Endometrial microvascular endothelial cells (primary cell): ENCODE data around the gene IZUMO2. TPM values are rescaled to one million over a fixed set of nuclear protein-coding genes. Genes with fewer than 3 reads are reported as not detected.

Source experiments
- in situ Hi-C: cut with HindIII; loops from 2 replicates; pipeline ENCODE4 v1.10.0; 2017; ENCODE audit warnings: low sequenced_read_pairs, low pct_unique_long_range_greater_than_20kb; ENCODE audit errors: inconsistent ontology term
- total RNA-seq: library from RNA; depleted of rRNA; stranded (reverse); fragments of >200 nt; gene quantifications from one replicate; pipeline ENCODE4 v1.2.3, GENCODE V29; 2015; ENCODE audit errors: inconsistent ontology term

Gene IZUMO2
- total RNA-seq, 1 donor from 2014 or later: not detected

GRCh38 chr19:50190439-50190891 is 27.4 kb upstream of the IZUMO2 start:
- in situ Hi-C loops: no loop called here

DNA sequence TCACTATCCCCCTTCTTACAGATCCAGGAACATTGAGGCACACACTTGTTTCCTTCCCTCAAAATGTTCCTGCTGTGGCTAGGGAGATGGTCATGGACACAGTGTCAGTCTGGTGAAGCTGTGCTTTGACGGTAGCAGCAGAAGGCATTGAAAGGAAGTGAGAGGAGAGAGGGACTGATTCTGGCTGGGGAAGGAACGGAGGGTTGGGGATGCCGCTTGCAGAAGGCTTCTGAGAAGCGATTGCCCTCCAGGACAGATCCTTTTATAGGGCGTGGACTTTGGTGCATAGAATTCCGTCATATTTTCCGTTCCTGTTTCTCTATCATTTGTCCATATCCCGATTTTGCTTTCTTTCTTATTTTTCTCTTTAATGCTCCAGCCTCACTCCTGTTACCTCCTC is 26.2 kb upstream of the IZUMO2 start:
- in situ Hi-C loops: no loop called here

DNA sequence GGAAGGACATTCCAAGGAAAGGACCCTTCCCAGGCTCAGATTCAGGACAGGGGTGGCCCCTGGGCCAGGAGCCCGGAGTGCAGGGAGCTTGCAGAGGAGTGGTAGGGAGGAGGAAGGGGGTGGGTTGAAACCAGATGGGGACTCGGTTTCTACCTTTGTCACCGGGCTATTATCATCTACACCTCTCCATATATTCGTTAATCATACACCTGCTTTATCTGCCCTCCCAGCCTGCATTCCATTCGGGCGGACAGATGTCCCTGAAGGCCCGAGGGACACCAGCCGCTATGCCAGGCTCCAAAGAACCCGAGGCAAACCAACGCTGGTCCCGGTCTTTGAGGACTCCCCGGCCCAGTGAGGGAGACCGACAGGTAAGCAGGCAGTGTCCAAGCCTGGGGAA is 24.9 kb upstream of the IZUMO2 start:
- in situ Hi-C loops: no loop called here

DNA sequence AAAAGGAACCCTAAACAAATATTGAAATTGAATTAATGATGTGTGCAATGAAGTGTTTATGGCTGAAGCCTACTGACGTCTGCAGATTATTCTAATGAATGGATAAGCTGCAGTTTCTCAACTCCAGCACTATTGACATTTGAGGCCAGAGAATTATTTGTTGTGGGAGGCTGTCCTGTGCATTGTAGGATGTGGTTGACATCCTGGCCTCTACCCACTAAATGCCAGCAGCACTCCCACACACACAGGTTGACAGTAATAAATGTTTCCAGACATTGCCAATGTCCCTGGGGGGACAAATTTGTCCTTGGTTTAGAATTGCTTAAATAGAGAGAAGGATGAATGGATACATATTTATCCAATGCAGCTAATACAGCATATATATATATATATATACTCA is 21.1 kb upstream of the IZUMO2 start:
- in situ Hi-C loops: no loop called here

- in situ Hi-C loops: no loop called here
Observed at GRCh38 chr19:50181121-50181520, 18.0 kb upstream of the IZUMO2 start.

GRCh38 chr19:50178859-50179537 is 15.9 kb upstream of the IZUMO2 start:
- in situ Hi-C loops: no loop called here

- in situ Hi-C loops: no loop called here
Observed at GRCh38 chr19:50178320-50178719, 15.2 kb upstream of the IZUMO2 start.

DNA sequence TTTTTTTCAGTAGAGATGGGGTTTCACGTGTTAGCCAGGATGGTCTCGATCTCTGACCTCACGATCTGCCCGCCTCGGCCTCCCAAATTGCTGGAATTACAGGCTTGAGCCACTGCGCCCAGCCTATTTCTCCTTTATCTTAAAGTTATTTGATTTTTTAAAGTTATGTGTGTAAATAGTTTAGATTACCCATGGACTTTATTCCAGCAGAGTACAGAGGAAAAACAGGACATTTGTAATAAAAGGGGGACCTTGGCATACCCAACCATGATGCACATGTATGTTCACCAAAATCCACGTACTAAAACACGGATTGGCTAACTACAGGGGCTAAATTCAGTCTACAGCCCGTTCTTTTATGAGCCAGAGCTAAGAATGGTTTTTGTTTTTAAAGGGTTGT is 13.7 kb upstream of the IZUMO2 start:
- in situ Hi-C loops: no loop called here

GRCh38 chr19:50175924-50176323 is 12.8 kb upstream of the IZUMO2 start:
- in situ Hi-C loops: no loop called here

GRCh38 chr19:50174100-50174793 is 11.2 kb upstream of the IZUMO2 start:
- in situ Hi-C loops: no loop called here

GRCh38 chr19:50173127-50173526 is 10.0 kb upstream of the IZUMO2 start:
- in situ Hi-C loops: no loop called here

GRCh38 chr19:50172726-50173125 is 9.6 kb upstream of the IZUMO2 start:
- in situ Hi-C loops: no loop called here

DNA sequence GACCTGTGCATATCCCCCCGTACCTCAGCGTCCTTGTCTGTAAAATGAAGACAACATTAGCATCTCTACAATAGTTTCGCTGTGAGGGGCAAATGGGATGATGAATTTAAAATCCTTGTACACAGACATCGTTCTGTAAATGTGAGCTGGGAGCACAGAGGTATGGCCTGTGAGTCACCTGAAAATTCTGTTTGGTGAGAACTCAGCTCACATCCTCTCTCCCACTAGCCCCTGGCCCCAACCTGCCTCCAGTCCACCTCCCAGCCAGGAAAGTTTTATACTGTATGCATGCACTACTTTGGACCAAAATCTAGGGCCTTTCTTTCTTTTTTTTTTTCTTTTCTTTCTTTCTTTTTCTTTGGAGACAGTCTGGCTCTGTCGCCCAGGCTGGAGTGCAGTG is 8.7 kb upstream of the IZUMO2 start:
- in situ Hi-C loops: no loop called here

- in situ Hi-C loops: no loop called here
Observed at GRCh38 chr19:50167314-50167721, 4.2 kb upstream of the IZUMO2 start.

GRCh38 chr19:50159078-50159477 is 4.0 kb downstream of the IZUMO2 start:
- in situ Hi-C loops: no loop called here

DNA sequence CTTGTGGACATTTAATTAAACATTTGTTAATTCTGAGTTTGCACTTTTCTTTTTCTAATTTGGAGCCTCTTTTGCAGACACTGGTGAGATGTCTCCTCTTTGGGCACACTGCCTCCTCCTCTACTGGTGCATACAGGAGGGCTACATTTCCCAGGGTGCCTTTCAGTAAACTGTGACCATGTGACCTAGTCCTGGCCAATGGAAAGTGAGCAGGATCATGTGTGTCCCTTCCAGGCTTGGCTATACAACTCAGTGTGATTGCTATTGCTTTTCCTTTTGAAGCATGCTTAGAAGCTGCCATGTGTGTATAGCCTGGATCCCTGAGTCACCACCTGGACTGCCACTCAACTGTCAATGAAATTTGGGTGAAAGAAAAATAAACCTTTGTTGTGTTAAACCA is 4.5 kb downstream of the IZUMO2 start:
- in situ Hi-C loops: no loop called here

GRCh38 chr19:50155520-50156109 is 7.5 kb downstream of the IZUMO2 start:
- in situ Hi-C loops: no loop called here

- in situ Hi-C loops: no loop called here
Observed at GRCh38 chr19:50154529-50154928, 8.6 kb downstream of the IZUMO2 start.

DNA sequence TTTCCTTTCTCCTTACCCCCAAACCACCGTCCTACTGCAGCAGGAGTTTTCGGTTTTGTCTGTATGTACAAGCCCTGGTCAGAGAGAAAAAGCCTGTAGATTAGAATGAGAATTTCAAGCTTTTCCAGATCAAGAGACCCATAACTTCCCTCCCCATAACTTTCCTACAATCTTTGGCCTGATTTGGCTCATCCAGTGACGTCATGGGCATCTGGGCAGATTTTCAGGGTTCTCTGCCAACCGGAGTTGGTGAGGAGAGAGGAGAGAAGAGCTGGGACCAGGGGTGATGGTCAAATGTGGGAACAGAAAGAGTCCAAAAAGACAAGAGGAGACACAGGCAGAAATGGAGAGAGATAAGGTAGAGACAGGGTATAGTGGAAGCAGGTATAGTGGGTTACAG is 10.5 kb downstream of the IZUMO2 start:
- in situ Hi-C loops: no loop called here

- in situ Hi-C loops: no loop called here
Observed at GRCh38 chr19:50148528-50148927, 14.6 kb downstream of the IZUMO2 start.
